HG02973 (cell line): ENCODE results near the gene SCD5.
"Not testable (repeated sequence)": the region's sequence is repeated elsewhere in the genome, so short reads cannot be mapped to it uniquely, and the experiment has no call there.

Source experiments
- ATAC-seq: cut with Tn5 transposase; IDR thresholded peaks from one replicate; pipeline ENCODE4 v1.9.1; 2021; ENCODE audit warnings: moderate library complexity; ENCODE audit not compliant: unreplicated experiment

SCD5 gene

DNA sequence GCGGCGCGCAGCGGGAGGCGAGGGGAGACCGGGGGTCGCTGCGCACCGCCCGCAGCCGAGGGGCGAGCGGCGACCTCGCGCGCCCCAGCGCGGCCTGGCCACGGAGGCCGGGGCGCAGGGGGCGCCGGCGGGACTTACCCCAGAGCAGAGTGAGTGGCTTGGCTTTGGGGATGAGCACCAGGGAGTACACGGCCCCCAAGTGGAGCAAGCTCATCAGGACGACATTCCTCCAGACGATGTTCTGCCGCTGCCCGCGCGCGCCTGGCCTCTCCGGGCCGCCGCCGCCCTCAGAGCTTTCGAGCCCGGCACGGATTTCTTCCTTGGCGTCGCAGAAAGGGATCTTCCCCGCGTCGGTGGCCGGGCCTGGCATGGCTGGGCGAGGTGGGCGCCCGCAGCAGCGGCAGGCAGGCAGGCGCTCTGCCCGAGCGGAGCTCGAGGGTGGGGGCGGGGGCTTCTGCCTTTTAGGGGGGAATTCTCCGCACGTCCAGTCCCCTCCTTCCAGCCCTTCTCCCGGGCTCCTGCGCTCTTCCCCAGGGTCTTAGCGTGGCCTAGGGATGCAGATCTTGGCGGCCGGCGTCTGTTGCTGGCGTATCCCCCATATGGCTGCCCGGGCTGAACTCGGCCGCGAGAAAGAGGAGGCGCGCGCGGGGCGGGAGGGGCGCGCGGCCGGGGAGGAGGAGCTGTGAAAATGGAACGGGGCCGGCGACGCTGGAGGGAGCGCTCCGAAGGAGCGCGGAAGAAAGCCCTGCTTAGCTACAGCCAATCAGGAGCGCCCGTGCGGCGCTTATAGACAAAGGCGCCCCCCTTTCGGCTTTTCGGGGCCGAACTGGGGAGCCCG, at the start of gene SCD5:
TSS of gene SCD5 (minus strand) at position 629 of the 838 bp plus-strand sequence. CDS start at position 370, 259 bp downstream.
- peak; percentile 89 for ATAC-seq

DNA sequence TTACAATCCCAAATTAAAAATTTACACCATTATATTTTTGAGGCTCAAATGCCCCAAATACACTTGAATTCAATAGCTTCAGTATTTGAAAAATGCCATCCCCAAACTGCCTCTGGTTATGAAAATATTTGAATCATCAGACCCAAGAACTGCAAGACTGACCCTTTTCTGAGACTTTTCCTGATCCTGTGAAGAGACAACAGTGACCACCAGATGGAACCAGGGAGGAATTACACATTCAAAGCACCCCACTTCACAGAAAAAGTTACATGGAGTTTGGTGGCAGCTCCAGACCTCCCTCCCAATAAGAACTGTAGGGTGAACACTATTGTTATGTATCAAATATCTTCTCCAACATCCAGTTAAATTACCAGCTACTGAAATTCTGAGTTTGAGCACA, 44.0 kb upstream of the SCD5 start:
- ATAC-seq: no peak

DNA sequence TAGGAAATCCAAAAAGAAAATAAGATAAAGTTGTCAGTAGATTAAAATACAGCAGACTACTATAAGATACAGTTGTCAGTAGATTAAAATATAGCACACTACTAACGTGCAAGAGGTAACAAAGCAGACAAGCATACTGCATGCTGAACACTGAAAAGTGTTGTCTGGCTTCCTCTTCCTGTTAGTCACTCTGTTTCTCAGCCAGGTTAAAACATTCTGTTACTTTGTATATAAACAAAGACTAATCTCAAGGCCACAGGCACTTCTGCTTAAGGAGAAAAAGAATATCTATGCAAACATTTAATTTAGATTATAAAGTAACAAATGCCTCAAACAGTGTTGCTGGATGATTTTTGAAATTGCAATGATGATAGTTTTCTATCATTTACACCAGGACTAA, 41.0 kb upstream of the SCD5 start:
- no peak for ATAC-seq

DNA sequence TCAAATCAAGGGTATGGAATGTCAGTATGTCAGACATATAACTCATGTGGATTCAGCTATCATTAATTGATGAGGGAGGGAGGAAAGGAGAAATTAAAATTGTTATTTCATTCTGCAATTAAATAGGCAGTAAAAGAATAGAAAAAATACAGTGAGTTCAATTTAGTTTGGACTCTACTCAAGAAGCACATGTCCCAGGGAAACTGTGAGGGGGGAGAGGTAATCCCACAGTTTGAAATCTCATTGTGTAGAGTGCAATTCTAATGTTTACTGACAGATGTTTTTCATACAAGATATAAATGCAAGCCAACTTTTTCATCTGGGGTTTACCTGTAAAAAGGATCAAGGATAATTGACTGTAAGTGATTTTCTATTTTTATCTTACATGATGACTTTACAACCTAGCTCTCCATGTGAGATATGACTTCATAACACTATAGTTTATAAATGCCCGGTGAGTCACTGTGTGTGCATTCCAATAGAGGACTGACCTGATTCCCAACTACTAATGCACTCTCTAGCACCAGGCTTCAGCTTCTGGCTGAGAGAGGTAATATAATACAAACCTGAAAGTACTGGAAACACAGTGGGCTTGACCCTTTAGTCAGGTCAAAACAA, 35.2 kb upstream of the SCD5 start:
- no peak for ATAC-seq

DNA sequence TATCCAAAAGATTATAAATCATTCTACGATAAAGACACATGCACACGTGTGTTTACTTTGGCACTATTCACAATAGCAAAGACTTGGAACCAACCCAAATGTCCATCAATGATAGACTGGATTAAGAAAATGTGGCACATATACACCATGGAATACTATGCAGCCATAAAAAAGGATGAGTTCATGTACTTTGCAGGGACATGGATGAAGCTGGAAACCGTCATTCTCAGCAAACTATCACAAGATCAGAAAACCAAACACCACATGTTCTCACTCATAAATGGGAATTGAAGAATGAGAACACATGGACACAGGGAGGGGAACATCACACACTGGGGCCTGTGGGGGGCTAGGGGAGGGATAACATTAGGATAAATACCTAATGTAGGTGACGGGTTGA, 34.5 kb upstream of the SCD5 start:
- not testable (repeated sequence) for ATAC-seq

DNA sequence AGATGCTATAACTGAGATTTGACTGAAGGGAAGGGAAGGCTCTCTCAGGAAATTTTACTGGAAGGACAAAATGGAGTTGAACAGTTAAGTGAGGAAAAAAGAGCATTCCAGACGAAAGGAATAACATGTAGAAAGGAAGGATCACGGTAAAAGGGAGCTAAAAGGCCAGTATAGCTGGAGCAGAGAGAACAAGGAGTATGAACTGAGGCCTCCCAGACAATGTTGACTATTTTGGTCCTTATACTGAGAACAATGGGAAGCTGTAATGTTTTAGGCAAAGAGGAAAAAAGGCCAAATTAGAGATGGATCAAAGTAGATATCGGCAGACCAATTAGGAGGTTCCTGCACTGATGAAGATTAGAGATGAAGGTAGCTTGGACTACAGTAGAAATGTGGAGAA, 26.8 kb upstream of the SCD5 start:
- no peak for ATAC-seq

DNA sequence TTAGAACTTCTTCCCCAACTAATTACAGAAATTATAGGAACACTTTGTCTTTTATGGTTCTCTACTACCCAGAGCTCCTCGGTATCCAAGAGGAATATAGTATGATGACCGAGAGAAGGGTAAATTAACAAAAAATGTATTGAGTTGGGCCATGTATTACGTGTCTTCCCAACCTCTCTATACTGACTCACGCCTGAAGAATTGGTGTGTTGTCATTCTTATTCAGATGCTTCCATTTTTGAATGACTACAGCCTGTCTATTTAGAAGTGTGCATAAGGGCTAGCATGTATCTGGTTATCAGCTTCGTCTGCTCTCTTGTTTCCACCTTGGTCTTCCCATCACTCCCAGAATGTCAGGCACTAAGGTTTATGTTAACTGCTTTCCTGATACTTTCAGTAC, 24.5 kb upstream of the SCD5 start:
- ATAC-seq: no peak

DNA sequence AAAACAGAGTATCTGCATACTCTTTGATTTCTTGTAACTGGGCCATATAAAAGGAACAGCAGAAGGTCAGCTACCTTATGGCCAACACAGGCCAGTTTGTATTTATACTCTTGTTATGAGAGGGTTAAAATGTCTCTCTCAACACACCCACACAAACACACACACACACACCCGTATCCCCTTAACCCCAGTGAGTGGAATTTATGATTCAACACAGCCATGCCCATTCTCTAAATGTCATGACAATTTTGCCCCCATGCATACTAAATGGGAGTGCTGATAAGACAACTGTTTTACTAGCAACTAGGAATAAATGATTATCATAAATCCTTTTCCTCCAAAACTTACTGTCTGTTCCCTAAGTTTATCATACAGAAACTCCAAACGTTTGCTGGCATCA, 22.1 kb upstream of the SCD5 start:
- ATAC-seq: no peak

DNA sequence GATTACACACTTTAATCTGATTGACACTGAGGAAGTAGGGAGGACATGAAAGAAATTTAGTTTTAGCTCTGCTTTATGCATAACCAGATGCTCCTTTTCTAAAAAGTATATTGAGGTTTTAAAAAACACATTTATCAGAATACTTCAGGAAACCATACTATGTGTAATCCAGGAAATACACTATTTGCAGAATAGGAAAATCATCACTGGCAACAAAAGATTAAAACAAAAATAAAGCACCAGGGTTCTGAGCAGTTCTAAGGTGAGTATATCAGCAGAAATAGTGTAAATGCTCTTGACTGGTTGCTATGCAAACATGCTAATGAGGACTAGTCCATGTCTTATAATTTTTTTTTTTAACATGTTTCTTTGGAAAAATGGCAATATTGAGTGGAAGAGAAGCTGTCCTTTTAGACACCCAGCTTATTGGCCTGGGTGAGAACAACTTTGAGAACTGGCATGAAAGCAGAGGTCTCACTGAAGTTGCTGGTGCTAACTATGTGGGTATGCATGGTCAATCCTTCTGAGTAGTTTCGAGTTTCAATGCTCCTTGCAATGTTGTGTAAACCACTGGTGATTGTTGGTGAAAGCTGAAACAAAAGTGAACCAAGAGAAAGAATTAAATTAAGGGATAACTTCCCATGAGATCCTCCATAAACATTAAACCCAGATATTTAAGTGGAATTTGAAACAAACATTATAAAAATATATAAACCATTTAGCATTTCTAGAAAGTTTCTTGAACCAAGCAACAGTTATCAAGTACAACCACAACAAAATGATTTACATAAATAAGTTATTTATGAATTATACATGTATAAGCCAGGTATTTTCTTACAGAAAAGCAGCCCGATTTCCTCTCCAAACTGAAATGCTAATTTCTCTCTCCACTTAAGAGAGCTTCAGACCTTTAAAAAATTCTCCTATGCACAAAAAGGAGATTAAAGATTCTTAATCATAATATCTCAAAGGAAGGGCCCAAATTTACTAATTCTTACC, 20.4 kb upstream of the SCD5 start:
- ATAC-seq: no peak

DNA sequence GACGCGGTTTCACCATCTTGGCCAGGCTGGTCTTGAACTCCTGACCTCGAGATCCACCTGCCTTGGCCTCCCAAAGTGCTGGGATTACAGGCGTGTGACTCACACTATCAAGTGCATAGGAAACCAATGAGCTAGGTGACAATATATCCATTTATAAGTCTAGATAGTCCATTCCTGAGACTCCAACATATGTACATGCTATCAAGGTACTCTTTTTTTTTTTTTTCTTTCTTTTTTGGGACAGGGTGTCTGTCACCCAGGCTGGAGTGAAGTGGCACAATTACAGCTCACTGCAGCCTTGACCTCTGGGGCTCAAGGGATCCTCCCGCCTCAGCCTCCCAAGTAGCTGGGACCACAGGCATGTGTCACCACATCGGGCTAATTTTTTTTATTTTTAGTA, 18.3 kb upstream of the SCD5 start:
- ATAC-seq: not testable (repeated sequence)

DNA sequence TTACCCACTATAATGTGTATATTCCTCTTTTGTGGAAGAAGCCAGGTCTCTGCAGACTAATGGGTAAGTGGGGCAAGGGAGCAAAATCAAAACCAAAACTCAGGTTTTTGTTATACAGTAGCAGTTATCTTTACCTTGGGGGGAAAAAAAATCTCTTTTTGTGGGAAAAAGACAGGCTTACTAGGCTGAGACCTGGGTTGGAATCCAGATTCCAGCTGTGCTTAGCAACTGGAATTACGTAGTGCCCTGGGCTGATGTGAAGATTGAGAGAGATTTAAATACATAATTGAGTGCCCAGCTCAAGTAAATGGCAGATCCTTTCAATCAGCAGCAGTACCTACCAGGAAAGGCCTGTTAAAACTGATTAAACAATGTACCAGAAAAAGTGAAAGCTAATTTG, 15.4 kb upstream of the SCD5 start:
- no peak for ATAC-seq

DNA sequence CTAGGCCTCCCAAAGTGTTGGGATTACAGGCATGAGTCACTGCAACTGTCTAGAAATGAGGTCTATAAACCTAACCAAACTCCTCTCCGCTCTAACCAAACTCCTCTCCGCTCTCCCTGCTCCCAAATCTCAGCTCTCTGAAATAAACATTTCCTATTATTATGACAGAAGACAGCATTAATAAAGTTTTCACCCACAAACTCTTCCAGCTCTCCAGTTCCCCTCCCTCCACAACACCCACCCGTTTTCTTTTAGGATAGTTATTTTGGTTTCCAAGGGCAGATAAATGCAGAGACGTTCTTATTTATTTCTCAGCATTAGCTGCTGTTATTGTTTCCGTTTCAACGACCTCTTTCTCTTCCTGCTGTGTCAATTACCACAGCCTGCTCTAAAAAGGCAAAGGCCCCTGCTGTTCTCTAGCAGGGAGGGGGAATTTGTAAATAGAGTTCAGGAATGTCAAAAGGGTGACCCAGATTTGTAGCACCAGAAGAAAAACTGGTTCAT, 13.3 kb upstream of the SCD5 start:
- no peak for ATAC-seq

DNA sequence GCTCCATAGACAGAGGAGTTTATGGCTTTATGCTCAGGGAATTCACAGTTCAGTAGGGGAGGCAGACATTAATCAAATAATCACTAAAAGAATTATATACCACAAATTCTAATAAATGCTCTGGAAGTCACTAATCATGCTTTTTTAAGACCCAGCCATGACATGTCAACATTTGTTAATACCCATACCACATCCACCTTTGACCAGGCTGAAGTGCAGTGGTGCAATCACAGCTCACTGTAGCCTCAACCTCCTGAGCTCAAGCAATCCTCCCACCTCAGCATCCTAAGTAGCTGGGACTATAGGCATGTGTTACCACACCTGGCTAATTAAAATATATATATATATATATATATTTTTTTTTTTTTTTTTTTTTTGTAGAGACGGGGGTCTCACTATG, 12.8 kb upstream of the SCD5 start:
- ATAC-seq: no peak

DNA sequence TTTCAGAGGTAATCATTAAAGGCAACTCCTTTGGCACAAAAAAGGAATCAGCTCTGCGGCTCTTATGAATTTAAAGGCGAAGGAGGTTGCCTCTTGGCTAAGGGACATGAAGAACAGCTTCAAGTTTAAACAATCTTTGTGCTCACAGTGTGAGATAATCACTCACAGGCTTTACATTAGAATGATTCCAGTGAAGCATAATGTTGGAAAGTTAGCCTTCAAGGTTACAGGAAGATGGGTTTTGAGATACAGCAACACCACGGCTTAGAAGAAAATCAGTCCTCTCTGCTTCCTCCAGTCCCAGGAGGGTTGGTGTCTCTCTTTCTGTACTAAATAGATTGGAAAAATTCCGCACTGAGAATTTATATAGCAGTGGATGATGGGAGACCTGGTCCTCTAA, 11.6 kb upstream of the SCD5 start:
- ATAC-seq: no peak

DNA sequence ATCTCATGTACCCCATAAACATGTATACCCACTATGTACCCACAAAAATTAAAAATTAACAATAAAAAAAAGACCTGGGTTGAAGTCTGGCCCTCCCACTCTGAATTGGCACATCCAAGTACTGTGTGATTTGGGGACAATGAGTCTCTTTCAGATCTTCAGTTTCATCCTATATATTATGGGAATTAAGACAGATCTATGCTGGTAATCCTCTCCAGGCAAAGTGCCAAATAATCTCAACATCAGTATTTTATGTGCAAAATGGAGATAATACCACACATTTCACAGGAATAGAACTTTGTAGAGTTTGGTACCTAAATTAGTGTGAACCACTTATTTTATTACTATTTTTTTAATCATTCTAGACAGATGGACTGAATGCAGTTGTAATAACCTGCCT, 11.0 kb upstream of the SCD5 start:
- ATAC-seq: no peak

DNA sequence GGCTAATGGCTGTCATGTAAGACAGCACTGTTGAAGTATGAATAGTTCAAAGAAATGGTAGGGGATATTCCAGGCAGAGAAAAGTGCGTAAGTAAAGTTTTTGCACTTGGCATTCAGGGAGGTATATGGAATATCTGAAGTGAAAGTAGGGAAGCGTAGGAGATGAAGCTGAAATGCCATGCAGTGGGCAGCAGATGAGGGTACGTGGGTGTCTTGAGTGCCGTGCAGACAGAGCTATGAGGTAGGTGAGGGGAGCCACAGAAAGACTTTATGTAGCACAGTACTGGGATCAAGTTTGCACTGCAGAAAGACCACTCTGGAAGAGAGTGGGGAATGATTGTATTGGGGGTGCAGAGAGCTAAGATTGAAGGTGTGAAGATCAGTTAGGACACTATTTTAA, 5.2 kb upstream of the SCD5 start:
- ATAC-seq: no peak

DNA sequence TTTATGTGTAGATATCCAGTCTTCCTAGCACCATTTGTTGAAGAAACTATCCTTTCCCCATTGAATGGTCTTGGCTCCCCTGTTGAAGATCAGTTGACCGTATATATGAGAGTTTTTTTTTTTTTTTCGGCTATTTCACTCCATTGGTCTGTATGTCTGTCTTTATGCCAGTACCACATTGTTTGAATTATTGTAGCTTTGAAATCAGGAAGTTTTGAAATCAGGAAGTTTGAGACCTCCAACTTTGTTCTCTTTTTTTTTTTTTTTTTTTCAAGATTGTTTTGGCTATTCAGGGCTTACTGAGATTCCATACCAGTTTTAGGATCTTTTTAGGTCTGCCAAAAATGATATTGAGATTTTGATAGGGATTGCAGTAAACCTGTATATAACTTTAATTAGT, 4.3 kb upstream of the SCD5 start:
- no peak for ATAC-seq

DNA sequence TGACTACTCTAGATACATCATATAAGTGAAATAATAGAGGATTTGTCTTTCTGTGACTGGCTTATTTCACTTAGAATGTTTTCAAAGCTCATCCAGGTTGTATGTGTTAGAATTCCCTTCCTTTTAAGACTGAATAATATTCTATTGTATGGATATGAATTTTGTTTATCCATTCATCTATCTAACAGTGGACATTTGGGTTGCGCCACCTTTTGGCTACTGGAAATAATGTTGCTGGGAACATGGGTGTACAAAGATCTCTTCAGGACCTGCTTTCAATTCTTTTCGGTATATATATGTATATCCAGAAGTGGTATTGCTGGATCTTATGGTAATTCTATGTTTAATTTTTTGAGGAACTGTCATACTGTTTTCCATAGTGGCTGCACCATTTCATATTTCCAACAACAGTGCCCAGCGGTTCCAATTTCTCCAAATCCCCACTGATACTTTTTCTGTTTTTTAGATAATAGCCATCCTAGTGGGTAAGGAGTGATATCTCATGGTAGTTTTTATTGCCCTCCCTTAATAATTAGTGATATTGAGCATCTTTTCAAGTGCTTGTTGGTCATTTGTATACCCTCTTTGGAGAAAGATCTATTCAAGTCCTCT, 3.4 kb upstream of the SCD5 start:
- ATAC-seq: no peak

DNA sequence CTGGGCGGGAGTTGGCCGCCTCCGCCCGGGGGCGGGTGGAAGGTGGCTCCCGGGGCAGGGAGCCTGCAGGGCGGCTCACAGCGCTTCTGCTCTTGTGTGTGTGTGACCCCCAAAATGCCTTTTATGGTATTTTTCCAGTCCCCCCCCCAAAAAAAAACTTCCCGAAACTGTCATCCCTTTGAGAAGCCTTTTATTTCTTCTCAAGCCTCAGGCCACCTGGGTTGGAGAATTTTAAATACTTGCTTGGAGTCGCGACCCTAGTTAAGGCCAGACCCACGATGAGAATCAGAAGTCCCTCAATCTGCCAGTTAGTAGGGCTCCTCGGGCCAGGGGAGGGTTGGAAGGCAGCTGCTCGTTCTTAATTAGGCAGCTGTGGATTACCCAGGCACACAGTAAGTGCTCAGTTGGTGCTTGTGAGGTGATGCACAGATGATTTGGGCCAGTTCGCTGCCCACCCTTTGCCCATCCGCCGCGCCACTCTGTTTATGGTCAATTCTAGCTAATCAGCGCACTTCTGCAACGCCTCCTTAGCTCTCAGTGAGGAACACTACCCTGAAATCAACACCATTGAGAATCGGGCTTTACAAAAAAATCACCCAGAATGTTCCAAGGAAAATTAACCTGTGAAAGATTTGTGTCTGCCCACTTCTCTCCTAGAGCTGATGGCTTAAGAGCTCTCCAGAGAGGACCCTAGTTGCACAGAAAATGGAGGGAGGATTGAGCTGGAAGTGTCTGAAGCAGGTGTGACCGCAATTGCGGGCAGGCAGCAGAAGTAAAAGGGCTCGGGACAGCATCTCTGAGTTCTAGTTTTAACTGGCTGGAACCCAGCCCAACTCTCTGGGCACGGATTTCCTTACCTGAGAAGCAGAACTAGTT, 648 bp upstream of the SCD5 start:
- no peak for ATAC-seq
